H1 (cell line): ENCODE results near the gene TXNDC11.

Source experiments
- EP300 ChIP-seq, 2 experiments: IDR thresholded peaks; 1 replicate in 1 of 2; 2 replicates in 1 of 2; pipeline ENCODE4 v1.6.1; 2011 to 2012; ENCODE audit warnings: low read depth in 2 of 2, low read length in 2 of 2, mild to moderate bottlenecking in 2 of 2, borderline replicate concordance in 1 of 2, inconsistent platforms in 1 of 2, moderate library complexity in 1 of 2
- EZH2 ChIP-seq: fragments of 200-600 bp; sonication (generic); IDR thresholded peaks from 2 replicates; pipeline ENCODE4 v1.7.1; 2012; ENCODE audit warnings: low read depth, mild to moderate bottlenecking, moderate library complexity, low read length, inconsistent platforms; ENCODE audit not compliant: severe bottlenecking
- NRF1 ChIP-seq: IDR thresholded peaks from 2 replicates; pipeline ENCODE4 v1.6.1; 2011; ENCODE audit warnings: mild to moderate bottlenecking, low read depth, low read length, improper control_type of control experiment
- POLR2A ChIP-seq, 2 experiments: IDR thresholded peaks; 1 replicate in 1 of 2; 2 replicates in 1 of 2; pipeline ENCODE4 v1.6.1; 2011; ENCODE audit warnings: low read depth in 2 of 2, low read length in 2 of 2, mild to moderate bottlenecking in 2 of 2; ENCODE audit errors: control extremely low read depth in 1 of 2
- RAD21 ChIP-seq, 2 experiments: IDR thresholded peaks in 1 of 2; conservative IDR thresholded peaks in 1 of 2; 2 replicates each; pipeline ENCODE4 v1.6.1; 2011; ENCODE audit warnings: low read depth in 2 of 2, low read length in 2 of 2, improper control_type of control experiment in 1 of 2, inconsistent platforms in 1 of 2, mild to moderate bottlenecking in 1 of 2, moderate library complexity in 1 of 2
- RFX5 ChIP-seq: IDR thresholded peaks from 2 replicates; pipeline ENCODE4 v1.6.1; 2011; ENCODE audit warnings: low read depth, low read length, improper control_type of control experiment, borderline replicate concordance
- SIN3A ChIP-seq, 2 experiments: IDR thresholded peaks in 1 of 2; conservative IDR thresholded peaks in 1 of 2; 2 replicates each; pipeline ENCODE4 v1.6.1; 2011 to 2012; ENCODE audit warnings: low read length in 2 of 2, improper control_type of control experiment in 1 of 2, low read depth in 1 of 2, mild to moderate bottlenecking in 1 of 2
- SP2 ChIP-seq: IDR thresholded peaks from 2 replicates; pipeline ENCODE4 v1.6.1; 2012; ENCODE audit warnings: mild to moderate bottlenecking, low read length, inconsistent platforms
- TCF12 ChIP-seq: IDR thresholded peaks from 2 replicates; pipeline ENCODE4 v1.6.1; 2011; ENCODE audit warnings: low read depth, mild to moderate bottlenecking, low read length
- TEAD4 ChIP-seq: IDR thresholded peaks from 2 replicates; pipeline ENCODE4 v1.6.1; 2012; ENCODE audit warnings: low read depth, low read length, inconsistent platforms, mixed read lengths
- TF ChIP-seq, protein P1 (sequence below), 3 experiments: IDR thresholded peaks; 1 replicate in 2 of 3; 2 replicates in 1 of 3; pipeline versions ENCODE4 v1.5.1 to v1.6.1; 2011; ENCODE audit warnings: low read length in 3 of 3, mild to moderate bottlenecking in 3 of 3, inconsistent platforms in 2 of 3, low read depth in 1 of 3, moderate library complexity in 1 of 3; ENCODE audit not compliant: insufficient read depth in 1 of 3; ENCODE audit errors: control extremely low read depth in 1 of 3
- TF ChIP-seq, protein P2 (sequence below): IDR thresholded peaks from 2 replicates; pipeline ENCODE4 v1.6.1; 2011; ENCODE audit warnings: low read depth, mild to moderate bottlenecking, low read length; ENCODE audit not compliant: insufficient read depth
- TF ChIP-seq, protein P3 (sequence below): IDR thresholded peaks from 2 replicates; pipeline ENCODE4 v1.6.1; 2011; ENCODE audit warnings: low read length, improper control_type of control experiment

DNA sequence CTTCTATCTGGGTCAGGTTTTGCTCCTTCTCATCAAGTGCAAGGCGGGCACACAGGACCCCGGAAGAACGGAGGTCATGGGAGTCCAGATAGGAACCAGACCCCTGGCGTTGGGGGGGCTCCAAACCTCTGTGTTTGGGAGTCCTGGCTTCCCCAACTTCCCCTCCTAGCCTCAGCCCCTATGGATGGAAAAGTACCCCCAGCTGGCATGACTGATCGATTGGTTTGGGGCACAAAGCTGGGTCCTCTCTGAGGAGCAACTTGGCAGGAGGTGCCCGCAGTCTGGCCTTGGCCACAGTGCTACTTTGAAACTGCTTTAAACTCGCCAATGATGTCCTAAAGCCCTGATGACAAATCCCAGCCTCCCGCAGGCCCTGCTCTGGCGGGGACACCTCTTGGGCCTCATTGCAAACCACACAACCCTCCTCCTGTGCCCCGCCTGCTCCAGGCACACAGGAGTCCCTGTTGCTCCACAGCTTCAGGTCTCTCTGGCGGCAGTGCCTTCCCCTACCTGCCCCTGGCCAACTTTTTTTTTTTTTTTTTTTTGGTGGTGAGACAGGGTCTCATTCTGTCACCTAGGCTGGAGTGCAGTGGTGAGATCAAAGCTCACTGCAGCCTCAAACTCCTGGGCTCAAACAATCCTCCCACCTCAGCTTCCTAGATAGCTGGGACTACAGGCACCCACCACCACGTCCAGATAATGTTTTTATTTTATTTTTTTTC, 112.5 kb downstream of the TXNDC11 start:
- TF ChIP-seq, protein P1, sequence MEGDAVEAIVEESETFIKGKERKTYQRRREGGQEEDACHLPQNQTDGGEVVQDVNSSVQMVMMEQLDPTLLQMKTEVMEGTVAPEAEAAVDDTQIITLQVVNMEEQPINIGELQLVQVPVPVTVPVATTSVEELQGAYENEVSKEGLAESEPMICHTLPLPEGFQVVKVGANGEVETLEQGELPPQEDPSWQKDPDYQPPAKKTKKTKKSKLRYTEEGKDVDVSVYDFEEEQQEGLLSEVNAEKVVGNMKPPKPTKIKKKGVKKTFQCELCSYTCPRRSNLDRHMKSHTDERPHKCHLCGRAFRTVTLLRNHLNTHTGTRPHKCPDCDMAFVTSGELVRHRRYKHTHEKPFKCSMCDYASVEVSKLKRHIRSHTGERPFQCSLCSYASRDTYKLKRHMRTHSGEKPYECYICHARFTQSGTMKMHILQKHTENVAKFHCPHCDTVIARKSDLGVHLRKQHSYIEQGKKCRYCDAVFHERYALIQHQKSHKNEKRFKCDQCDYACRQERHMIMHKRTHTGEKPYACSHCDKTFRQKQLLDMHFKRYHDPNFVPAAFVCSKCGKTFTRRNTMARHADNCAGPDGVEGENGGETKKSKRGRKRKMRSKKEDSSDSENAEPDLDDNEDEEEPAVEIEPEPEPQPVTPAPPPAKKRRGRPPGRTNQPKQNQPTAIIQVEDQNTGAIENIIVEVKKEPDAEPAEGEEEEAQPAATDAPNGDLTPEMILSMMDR (IDR thresholded peaks at IDR 0.05; ENCODE audit: control extremely low read depth in 1 of 3, insufficient read depth in 1 of 3, low read depth in 1 of 3, low read length in 3 of 3) = no peak
- TF ChIP-seq EP300 (IDR thresholded peaks at IDR 0.05; ENCODE audit: borderline replicate concordance in 1 of 2, low read depth in 2 of 2, low read length in 2 of 2) (no peak), RAD21 (IDR thresholded peaks at IDR 0.05 in 1 of 2, conservative IDR thresholded peaks at IDR 0.05 in 1 of 2; ENCODE audit: low read depth in 2 of 2, low read length in 2 of 2) (no peak), SIN3A (conservative IDR thresholded peaks at IDR 0.05 in 1 of 2, IDR thresholded peaks at IDR 0.05 in 1 of 2; ENCODE audit: low read depth in 1 of 2, low read length in 2 of 2) (no peak), TEAD4 (no peak), POLR2A (IDR thresholded peaks at IDR 0.05; ENCODE audit: control extremely low read depth in 1 of 2, low read depth in 2 of 2, low read length in 2 of 2) (no peak), RFX5 (no peak), SP2 (no peak), TCF12 (no peak), EZH2 (no peak), NRF1 (no peak)
- TF ChIP-seq, protein P2, sequence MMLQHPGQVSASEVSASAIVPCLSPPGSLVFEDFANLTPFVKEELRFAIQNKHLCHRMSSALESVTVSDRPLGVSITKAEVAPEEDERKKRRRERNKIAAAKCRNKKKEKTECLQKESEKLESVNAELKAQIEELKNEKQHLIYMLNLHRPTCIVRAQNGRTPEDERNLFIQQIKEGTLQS = no peak
- TF ChIP-seq, protein P3, sequence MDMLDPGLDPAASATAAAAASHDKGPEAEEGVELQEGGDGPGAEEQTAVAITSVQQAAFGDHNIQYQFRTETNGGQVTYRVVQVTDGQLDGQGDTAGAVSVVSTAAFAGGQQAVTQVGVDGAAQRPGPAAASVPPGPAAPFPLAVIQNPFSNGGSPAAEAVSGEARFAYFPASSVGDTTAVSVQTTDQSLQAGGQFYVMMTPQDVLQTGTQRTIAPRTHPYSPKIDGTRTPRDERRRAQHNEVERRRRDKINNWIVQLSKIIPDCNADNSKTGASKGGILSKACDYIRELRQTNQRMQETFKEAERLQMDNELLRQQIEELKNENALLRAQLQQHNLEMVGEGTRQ = no peak
